IPS-20b (cell line): ENCODE data around the gene SGCD.

Experiments
- H3K27ac ChIP-seq: one replicate; pipeline ENCODE4 v1.5.1; 2013; ENCODE audit warnings: low read length
- H3K27me3 ChIP-seq: 2 replicates; pipeline ENCODE4 v1.6.1; 2013; ENCODE audit warnings: mild to moderate bottlenecking, low read length, inconsistent platforms; ENCODE audit not compliant: insufficient read depth
- H3K36me3 ChIP-seq: 2 replicates; pipeline ENCODE4 v1.6.1; 2013; ENCODE audit warnings: low read depth, mild to moderate bottlenecking, inconsistent platforms, low read length, moderate library complexity; ENCODE audit not compliant: insufficient read depth
- H3K4me1 ChIP-seq: 2 replicates; pipeline ENCODE4 v1.6.1; 2013; ENCODE audit warnings: mild to moderate bottlenecking, control low read depth, inconsistent platforms, low read length, moderate library complexity; ENCODE audit not compliant: insufficient read depth
- H3K4me3 ChIP-seq: 2 replicates; pipeline ENCODE4 v1.5.1; 2013; ENCODE audit warnings: mild to moderate bottlenecking, low read length, inconsistent platforms
- H3K9ac ChIP-seq: 2 replicates; pipeline ENCODE4 v1.6.1; 2013; ENCODE audit warnings: low read depth, mild to moderate bottlenecking, inconsistent platforms, low read length, moderate library complexity
- H3K9me3 ChIP-seq: 2 replicates; pipeline ENCODE4 v1.6.1; 2013; ENCODE audit warnings: mild to moderate bottlenecking, low read depth, low read length, inconsistent platforms; ENCODE audit not compliant: insufficient read depth

SGCD gene

DNA sequence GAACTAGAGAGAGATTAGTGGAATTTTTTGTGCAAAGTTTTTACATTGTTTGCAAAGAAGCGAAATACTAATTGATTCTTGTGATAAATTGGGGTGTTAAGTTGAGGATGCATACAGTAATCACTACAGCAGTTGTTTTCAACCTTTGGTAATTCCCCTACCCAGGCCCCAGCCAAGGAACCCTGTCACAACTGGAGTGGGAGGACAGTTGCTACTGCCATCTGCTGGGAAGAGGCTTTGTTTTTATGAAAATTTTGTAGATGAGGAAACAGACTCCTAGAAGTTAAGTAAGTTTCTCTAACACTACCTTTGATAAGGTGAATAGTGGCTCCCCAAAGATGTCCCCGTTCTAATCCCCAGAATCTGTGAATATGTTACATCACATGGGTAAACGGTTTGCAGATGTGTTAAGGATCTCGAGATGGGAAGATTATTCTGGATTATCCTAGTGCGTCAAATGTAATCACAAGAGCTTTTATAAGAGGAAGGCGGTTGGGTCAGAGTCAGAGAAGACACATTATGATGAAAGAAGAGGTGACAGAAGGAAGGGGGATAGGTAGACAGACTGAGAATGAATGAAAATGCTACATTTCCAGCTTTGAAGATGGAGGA is 489.1 kb downstream of the SGCD start:
- H3K27ac ChIP-seq, result no peak overlapping the region

More for the DNA sequence above, 489.1 kb downstream of the SGCD start:
- Histone ChIP-seq H3K36me3 (no peaks in the 10 kb centered on the region), H3K4me1 (peaks cover 8% of the 10 kb centered on the region; the same call in 1 of the 2 replicates), H3K9me3 (no peaks in the 10 kb centered on the region), H3K9ac (no peak overlapping the region), H3K27me3 (no peaks in the 10 kb centered on the region), H3K4me3 (no peak overlapping the region)
